ENCODE results near the gene CFAP45.

Gene CFAP45

GRCh38 chr1:159936273-159936904, 36.4 kb upstream of the CFAP45 start:
- DNase-seq = peak; percentile 86

GRCh38 chr1:159935719-159936272, 35.8 kb upstream of the CFAP45 start:
- DNase-seq = no peak

- DNase-seq = no peak
Observed at GRCh38 chr1:159935305-159935704, 35.3 kb upstream of the CFAP45 start.

GRCh38 chr1:159934136-159935039, 34.4 kb upstream of the CFAP45 start:
- no peak for DNase-seq

GRCh38 chr1:159933347-159933746, 33.4 kb upstream of the CFAP45 start:
- DNase-seq = no peak

GRCh38 chr1:159932296-159933285, 32.6 kb upstream of the CFAP45 start:
- DNase-seq = no peak

GRCh38 chr1:159931795-159932173, 31.8 kb upstream of the CFAP45 start:
- no peak for DNase-seq

GRCh38 chr1:159931101-159931794, 31.3 kb upstream of the CFAP45 start:
- no peak for DNase-seq

- no peak for DNase-seq
Observed at GRCh38 chr1:159930634-159931033, 30.7 kb upstream of the CFAP45 start.

GRCh38 chr1:159930216-159930615, 30.3 kb upstream of the CFAP45 start:
- DNase-seq = no peak

GRCh38 chr1:159929155-159930051, 29.4 kb upstream of the CFAP45 start:
- no peak for DNase-seq

- no peak for DNase-seq
Observed at GRCh38 chr1:159928491-159929050, 28.6 kb upstream of the CFAP45 start.

GRCh38 chr1:159927849-159928431, 28.0 kb upstream of the CFAP45 start:
- DNase-seq = no peak

GRCh38 chr1:159927211-159927848, 27.4 kb upstream of the CFAP45 start:
- no peak for DNase-seq

GRCh38 chr1:159925719-159926078, 25.7 kb upstream of the CFAP45 start:
- DNase-seq = no peak

- peak; percentile 92 for DNase-seq
Observed at GRCh38 chr1:159924791-159925718, 25.1 kb upstream of the CFAP45 start, which contains the start of gene TAGLN2. TAGLN2 (minus strand) TSS chr1:159925507; CDS start chr1:159920509, 4,998 bp downstream.

GRCh38 chr1:159924025-159924790, 24.2 kb upstream of the CFAP45 start:
- peak; percentile 68 for DNase-seq

Data from activated CD4-positive, alpha-beta T cell treated with anti-CD3 and anti-CD28 coated beads, Interleukin-2, amount 50 U/mL, for 1 hour (primary cell).